ENCODE measurements around the gene CNTROB.

CNTROB gene

GRCh38 chr17:7987112-7987893, 55.3 kb downstream of the CNTROB start:
- DNase-seq (ENCODE audit: low read depth, low spot score), result no peak

GRCh38 chr17:7988750-7989178, 56.8 kb downstream of the CNTROB start:
- DNase-seq (ENCODE audit: low read depth, low spot score), result no peak

- peak; percentile 98 for DNase-seq (ENCODE audit: low read depth, low spot score)
These were observed 58.0 kb downstream of the CNTROB start for GRCh38 chr17:7989781-7990655.

- DNase-seq (ENCODE audit: low read depth, low spot score), result no peak
These were observed 60.5 kb downstream of the CNTROB start for GRCh38 chr17:7992516-7992915.

DNA sequence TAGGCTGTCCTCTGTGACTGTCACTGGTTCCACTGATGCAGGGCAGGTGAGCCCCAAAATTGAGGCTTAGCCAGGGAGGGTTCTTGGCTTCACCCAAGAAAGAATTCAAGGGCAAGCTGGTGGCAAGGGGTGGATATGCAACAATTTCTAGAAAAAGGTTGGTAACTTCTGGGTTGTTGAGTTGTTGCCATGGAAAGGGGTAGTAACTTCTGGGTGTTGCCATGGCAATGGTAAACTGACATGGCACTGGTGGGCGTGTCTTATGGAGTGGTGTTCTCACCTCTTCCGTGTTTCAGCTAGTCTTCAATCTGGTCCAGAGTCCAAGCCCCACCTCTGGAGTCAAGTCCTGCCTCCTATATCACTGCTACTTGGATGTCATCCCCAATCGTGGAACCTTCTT, 60.9 kb downstream of the CNTROB start:
- no peak for DNase-seq (ENCODE audit: low read depth, low spot score)

DNA sequence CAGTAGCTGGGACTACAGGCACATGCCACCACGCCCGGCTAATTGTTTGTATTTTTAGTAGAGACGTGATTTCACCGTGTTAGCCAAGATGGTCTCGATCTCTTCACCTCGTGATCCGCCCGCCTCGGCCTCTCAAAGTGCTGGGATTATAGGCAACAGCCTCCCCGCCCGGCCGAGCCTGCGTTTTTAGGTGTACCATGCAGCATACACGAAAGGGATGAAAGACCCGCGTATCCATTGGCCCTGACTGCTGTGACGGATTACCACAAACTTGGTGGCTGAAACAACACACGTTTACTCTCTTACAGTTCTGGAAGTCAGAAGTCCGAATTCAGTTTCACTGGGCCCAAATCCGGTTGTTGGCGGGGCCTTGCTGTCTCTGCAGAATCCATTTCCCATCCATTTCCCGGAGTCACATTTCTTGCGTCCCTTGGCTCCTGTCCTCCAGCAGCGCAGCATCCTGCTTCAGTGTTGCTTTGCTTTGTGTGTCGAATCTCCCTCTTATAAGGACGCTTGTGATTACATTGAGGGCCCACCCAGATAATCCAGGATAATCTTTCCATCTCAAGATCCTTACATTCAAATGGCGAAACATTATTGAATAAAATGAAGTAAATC, 62.1 kb downstream of the CNTROB start:
- DNase-seq (ENCODE audit: low read depth, low spot score), result no peak

DNA sequence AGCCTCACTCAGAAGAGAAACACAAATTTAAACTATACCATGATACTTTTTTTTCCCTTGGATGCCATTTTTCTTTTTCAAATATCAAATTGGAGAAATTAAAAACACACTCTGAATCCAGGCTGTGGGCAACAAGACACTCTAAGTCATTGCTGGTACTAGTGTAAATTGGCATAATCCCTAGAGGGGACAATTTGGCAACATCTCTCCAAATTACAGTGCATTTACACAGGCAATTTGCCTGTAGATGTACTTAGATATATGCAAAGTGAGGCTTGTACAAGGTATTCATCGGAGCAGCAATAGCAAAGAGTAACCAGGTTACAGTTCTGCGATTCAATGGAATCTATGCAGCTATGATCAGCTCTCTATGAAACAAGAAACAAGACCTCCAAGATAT, 63.7 kb downstream of the CNTROB start:
- no peak for DNase-seq (ENCODE audit: low read depth, low spot score)

DNA sequence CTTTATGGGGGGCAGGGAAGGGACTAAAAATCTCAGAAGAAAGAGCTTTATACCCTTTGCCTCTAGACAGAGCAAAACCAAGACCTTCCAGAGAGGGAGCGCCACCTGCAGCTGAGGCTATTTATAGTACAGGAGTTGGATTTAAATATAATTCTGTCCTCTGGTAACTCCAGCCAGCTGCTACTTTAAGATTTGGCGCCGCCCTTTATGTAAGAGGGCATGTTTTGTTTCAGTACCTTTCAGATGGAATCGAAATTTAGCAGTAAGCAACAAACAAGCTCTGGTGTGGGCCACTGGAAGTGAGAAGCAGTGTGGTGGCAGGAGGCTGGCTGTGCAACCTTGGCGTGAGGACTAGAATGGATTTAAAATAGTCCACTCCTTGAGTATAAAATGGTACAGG, 65.2 kb downstream of the CNTROB start:
- peak; percentile 42 for DNase-seq (ENCODE audit: low read depth, low spot score)
